OCI-LY1 (cell line): ENCODE measurements around the gene GABBR2.

Source experiments
- H2AFZ ChIP-seq: fragments of 200-600 bp; sonication (generic), shearing (Covaris generic); 2 replicates; pipeline ENCODE4 v1.6.0; 2014; ENCODE audit warnings: antibody characterized with exemption, mild to moderate bottlenecking, low read length
- H3F3A ChIP-seq: fragments of 200-600 bp; sonication (generic), shearing (Covaris generic); 2 replicates; pipeline ENCODE4 v1.6.0; 2014; ENCODE audit warnings: mild to moderate bottlenecking, antibody characterized with exemption, low read length, moderate library complexity; ENCODE audit not compliant: insufficient read depth
- H3K27ac ChIP-seq: fragments of 200-600 bp; sonication (generic); 2 replicates; pipeline ENCODE4 v1.5.1; 2014; ENCODE audit warnings: low read length, mixed run types, mild to moderate bottlenecking, low read depth; ENCODE audit not compliant: poor library complexity, severe bottlenecking
- H3K27me3 ChIP-seq: fragments of 200-600 bp; sonication (generic); 2 replicates; pipeline ENCODE4 v1.6.0; 2014; ENCODE audit warnings: antibody characterized with exemption, mild to moderate bottlenecking, low read length, moderate library complexity; ENCODE audit not compliant: insufficient read depth
- H3K36me3 ChIP-seq: fragments of 200-600 bp; sonication (generic); 2 replicates; pipeline ENCODE4 v1.6.1; 2014; ENCODE audit warnings: mild to moderate bottlenecking, antibody characterized with exemption, low read length, moderate library complexity, mixed read lengths; ENCODE audit not compliant: insufficient read depth
- H3K4me1 ChIP-seq: fragments of 200-600 bp; sonication (generic); 2 replicates; pipeline ENCODE4 v1.5.1; 2014; ENCODE audit warnings: mild to moderate bottlenecking, low read length, moderate library complexity; ENCODE audit not compliant: insufficient read depth, severe bottlenecking
- H3K4me2 ChIP-seq: fragments of 200-600 bp; sonication (generic), shearing (Covaris generic); 2 replicates; pipeline ENCODE4 v1.6.1; 2014; ENCODE audit warnings: low read length
- H3K4me3 ChIP-seq: fragments of 200-600 bp; sonication (generic); 2 replicates; pipeline ENCODE4 v1.5.1; 2014; ENCODE audit warnings: low read length, low read depth, mild to moderate bottlenecking, mixed read lengths; ENCODE audit not compliant: poor library complexity, severe bottlenecking
- H3K79me2 ChIP-seq: fragments of 200-600 bp; shearing (Covaris generic); 2 replicates; pipeline ENCODE4 v1.6.1; 2016; ENCODE audit warnings: mixed run types, low read length, mixed read lengths; ENCODE audit not compliant: insufficient read depth
- H3K9ac ChIP-seq: fragments of 200-600 bp; sonication (generic), shearing (Covaris generic); 2 replicates; pipeline ENCODE4 v1.6.1; 2014; ENCODE audit warnings: mild to moderate bottlenecking, low read length, mixed read lengths
- H3K9me2 ChIP-seq: fragments of 200-600 bp; sonication (generic), shearing (Covaris generic); 2 replicates; pipeline ENCODE4 v1.6.1; 2014; ENCODE audit warnings: low read depth, mild to moderate bottlenecking, low read length, mixed read lengths
- H3K9me3 ChIP-seq: fragments of 200-600 bp; shearing (Covaris generic); 2 replicates; pipeline ENCODE4 v1.6.1; 2014; ENCODE audit warnings: low read length, mixed read lengths
- H4K20me1 ChIP-seq: fragments of 200-600 bp; sonication (generic), shearing (Covaris generic); 2 replicates; pipeline ENCODE4 v1.6.0; 2016; ENCODE audit warnings: mild to moderate bottlenecking, low read length; ENCODE audit not compliant: insufficient read depth
- CTCF ChIP-seq: fragments of 200-600 bp; sonication (generic), shearing (Covaris generic); IDR thresholded peaks from 2 replicates; pipeline ENCODE4 v1.5.1; 2017; ENCODE audit warnings: mild to moderate bottlenecking, antibody characterized with exemption, low read length, moderate library complexity, mixed read lengths
- EZH2 ChIP-seq: fragments of 200-600 bp; sonication (generic), shearing (Covaris generic); IDR thresholded peaks from 2 replicates; pipeline ENCODE4 v1.8.0; 2017; ENCODE audit warnings: borderline replicate concordance, mixed run types, mild to moderate bottlenecking, antibody characterized with exemption, low read length, moderate library complexity, mixed read lengths

The GABBR2 gene

GRCh38 chr9:98385751-98386150 lies 323.0 kb downstream of the GABBR2 start:
- H3K27me3 ChIP-seq, result no peaks in the 10 kb centered on the region; the same call in 1 of the 2 replicates
- H3K79me2 ChIP-seq, result no peaks in the 10 kb centered on the region
- TF ChIP-seq CTCF (no peak), EZH2 (no peak)
- H2AFZ ChIP-seq, result no peak overlapping the region
- H3K9ac ChIP-seq, result no peak overlapping the region
- no peaks in the 10 kb centered on the region for H3K9me2 ChIP-seq
- no peaks in the 10 kb centered on the region for H3K4me1 ChIP-seq
- H3K27ac ChIP-seq, result no peak overlapping the region
- H3K36me3 ChIP-seq, result no peaks in the 10 kb centered on the region
- no peak overlapping the region for H3K4me3 ChIP-seq
- H3K4me2 ChIP-seq, result no peak overlapping the region
- H3K9me3 ChIP-seq, result no peaks in the 10 kb centered on the region
- H3F3A ChIP-seq, result no peaks in the 10 kb centered on the region
- H4K20me1 ChIP-seq, result no peaks in the 10 kb centered on the region

- no peaks in the 10 kb centered on the region; the same call in 1 of the 2 replicates for H3K27me3 ChIP-seq
- H2AFZ ChIP-seq, result no peak overlapping the region
- no peak overlapping the region for H3K4me2 ChIP-seq
- no peaks in the 10 kb centered on the region for H3F3A ChIP-seq
- H3K4me1 ChIP-seq, result no peaks in the 10 kb centered on the region
- H3K27ac ChIP-seq, result no peak overlapping the region
- no peaks in the 10 kb centered on the region for H4K20me1 ChIP-seq
- H3K9ac ChIP-seq, result no peak overlapping the region
- no peaks in the 10 kb centered on the region for H3K79me2 ChIP-seq
- no peaks in the 10 kb centered on the region for H3K9me3 ChIP-seq
- H3K9me2 ChIP-seq, result no peaks in the 10 kb centered on the region
- H3K36me3 ChIP-seq, result no peaks in the 10 kb centered on the region
- no peak overlapping the region for H3K4me3 ChIP-seq
- TF ChIP-seq EZH2 (no peak), CTCF (no peak)
Observed at GRCh38 chr9:98383758-98384157, 325.0 kb downstream of the GABBR2 start.

- Histone ChIP-seq H3K27me3 (no peaks in the 10 kb centered on the region; the same call in 1 of the 2 replicates), H3K4me2 (no peak overlapping the region), H3K4me3 (no peak overlapping the region), H4K20me1 (no peaks in the 10 kb centered on the region), H3K9ac (no peak overlapping the region), H3K9me3 (no peaks in the 10 kb centered on the region), H3K4me1 (no peaks in the 10 kb centered on the region), H3K79me2 (no peaks in the 10 kb centered on the region), H2AFZ (no peak overlapping the region), H3K36me3 (no peaks in the 10 kb centered on the region), H3K9me2 (no peaks in the 10 kb centered on the region), H3F3A (no peaks in the 10 kb centered on the region), H3K27ac (no peak overlapping the region)
- TF ChIP-seq EZH2, result no peak
Observed at GRCh38 chr9:98381311-98382103, 327.2 kb downstream of the GABBR2 start.
